Measurements from ENCODE around the gene HS6ST1. TPM values are rescaled to one million over a fixed set of nuclear protein-coding genes. Genes with fewer than 3 reads are reported as not detected.

Gene HS6ST1
- total and polyA plus RNA-seq, 2 donors (not counting 1 experiment from before 2014, with no cell fraction given) = 16.6 to 59.9 TPM

GRCh38 chr2:128325611-128326181 lies 7.0 kb upstream of the HS6ST1 start:
- no peak for TF ChIP-seq CTCF (conservative IDR thresholded peaks at IDR 0.05 in 1 of 2, IDR thresholded peaks at IDR 0.05 in 1 of 2; ENCODE audit: low read depth in 1 of 2, low read length in 2 of 2)
- no peak for TF ChIP-seq EZH2 (IDR thresholded peaks at IDR 0.05; ENCODE audit: low read length, missing control alignments)
- DNase-seq (ENCODE audit: low read depth in 2 of 2) = no peak

GRCh38 chr2:128324897-128325410 lies 6.3 kb upstream of the HS6ST1 start:
- Histone ChIP-seq H4K20me1 (ENCODE audit: control insufficient read depth, extremely low read depth, insufficient read depth, low read length) (no peaks in the 10 kb centered on the region), H3K36me3 (ENCODE audit: control insufficient read depth, insufficient read depth, low read length) (no peaks in the 10 kb centered on the region), H3K27me3 (ENCODE audit: control insufficient read depth, insufficient read depth, low read length) (no peaks in the 10 kb centered on the region), H3K79me2 (ENCODE audit: control insufficient read depth, insufficient read depth, low read length) (no peaks in the 10 kb centered on the region), H3K27ac (ENCODE audit: insufficient read depth, low read length) (no peak overlapping the region), H3K4me2 (ENCODE audit: extremely low read depth, insufficient read depth, low read length) (no peak overlapping the region), H3K9ac (ENCODE audit: insufficient read depth, low read length) (no peak overlapping the region), H3K4me1 (ENCODE audit: control insufficient read depth, extremely low read depth, insufficient read depth, low read length) (peaks cover 5% of the 10 kb centered on the region), H3K9me3 (ENCODE audit: control insufficient read depth, insufficient read depth, low read depth, low read length) (no peaks in the 10 kb centered on the region), H3K4me3 (replicated peaks in 1 of 4; ENCODE audit: control extremely low read depth in 1 of 4, insufficient read depth in 1 of 4, low read depth in 3 of 4, low read length in 4 of 4) (no peak overlapping the region), H2AFZ (ENCODE audit: low read length) (no peak overlapping the region)
- TF ChIP-seq EZH2 (IDR thresholded peaks at IDR 0.05; ENCODE audit: low read length, missing control alignments) (no peak), CTCF (conservative IDR thresholded peaks at IDR 0.05 in 1 of 2, IDR thresholded peaks at IDR 0.05 in 1 of 2; ENCODE audit: low read depth in 1 of 2, low read length in 2 of 2) (no peak)
- DNase-seq (ENCODE audit: low read depth in 2 of 2) = no peak

More at GRCh38 chr2:128325611-128326181, 7.0 kb upstream of the HS6ST1 start:
- H3K27me3 ChIP-seq (ENCODE audit: control insufficient read depth, insufficient read depth, low read length) = no peaks in the 10 kb centered on the region
- H3K4me3 ChIP-seq (replicated peaks in 1 of 4; ENCODE audit: control extremely low read depth in 1 of 4, insufficient read depth in 1 of 4, low read depth in 3 of 4, low read length in 4 of 4) = no peak overlapping the region
- H3K27ac ChIP-seq (ENCODE audit: insufficient read depth, low read length) = no peak overlapping the region
- no peaks in the 10 kb centered on the region for H3K36me3 ChIP-seq (ENCODE audit: control insufficient read depth, insufficient read depth, low read length)
- H3K9me3 ChIP-seq (ENCODE audit: control insufficient read depth, insufficient read depth, low read depth, low read length) = no peaks in the 10 kb centered on the region
- H3K79me2 ChIP-seq (ENCODE audit: control insufficient read depth, insufficient read depth, low read length) = no peaks in the 10 kb centered on the region
- peaks cover 5% of the 10 kb centered on the region for H3K4me1 ChIP-seq (ENCODE audit: control insufficient read depth, extremely low read depth, insufficient read depth, low read length)
- H3K4me2 ChIP-seq (ENCODE audit: extremely low read depth, insufficient read depth, low read length) = no peak overlapping the region
- no peak overlapping the region for H2AFZ ChIP-seq (ENCODE audit: low read length)
- no peaks in the 10 kb centered on the region for H4K20me1 ChIP-seq (ENCODE audit: control insufficient read depth, extremely low read depth, insufficient read depth, low read length)
- H3K9ac ChIP-seq (ENCODE audit: insufficient read depth, low read length) = no peak overlapping the region

DNA sequence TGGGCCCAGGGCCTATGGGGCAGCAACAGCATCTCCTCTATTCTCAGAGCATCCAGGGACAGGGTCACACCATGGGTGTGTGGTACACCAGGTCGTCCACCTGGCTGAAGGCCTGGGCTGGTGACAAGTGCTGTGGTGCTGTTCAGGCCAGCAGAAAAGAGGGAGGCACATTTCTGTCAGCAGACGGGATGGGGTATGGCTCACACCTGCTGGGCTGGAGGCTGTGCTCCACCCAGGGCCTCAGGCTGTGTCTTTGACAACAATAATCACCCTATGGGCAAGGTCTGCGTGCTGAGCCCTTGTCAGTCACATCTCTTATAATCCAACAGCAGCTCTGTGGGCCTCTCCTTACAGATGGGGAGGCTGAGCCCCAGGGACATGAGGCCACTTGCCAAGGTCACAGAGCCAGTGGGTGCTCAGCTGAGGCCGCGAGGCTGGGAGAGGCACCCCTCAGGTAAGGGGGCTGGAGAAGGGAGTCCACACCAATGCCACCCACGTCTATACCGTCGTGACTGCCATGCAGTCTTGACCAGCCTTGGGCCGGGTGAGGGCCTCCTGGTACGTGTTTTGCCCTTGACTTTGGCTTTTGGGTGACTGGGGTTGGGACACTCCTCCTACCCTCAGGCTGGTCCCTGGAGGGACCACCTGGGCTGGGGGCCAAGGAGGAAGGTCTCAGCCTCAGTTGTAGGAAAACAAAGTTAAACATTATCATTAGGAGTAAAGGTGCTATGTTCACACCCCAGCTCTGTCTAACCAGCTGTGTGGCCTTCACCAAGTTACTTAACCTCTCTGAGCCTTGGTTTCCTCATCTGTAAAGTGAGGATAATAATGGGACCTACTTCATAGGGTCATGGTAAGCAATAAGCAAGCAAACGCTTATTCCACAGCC lies 5.6 kb upstream of the HS6ST1 start:
- no peak overlapping the region for H3K4me2 ChIP-seq (ENCODE audit: extremely low read depth, insufficient read depth, low read length)
- no peak overlapping the region for H2AFZ ChIP-seq (ENCODE audit: low read length)
- H3K9me3 ChIP-seq (ENCODE audit: control insufficient read depth, insufficient read depth, low read depth, low read length) = no peaks in the 10 kb centered on the region
- no peaks in the 10 kb centered on the region for H3K27me3 ChIP-seq (ENCODE audit: control insufficient read depth, insufficient read depth, low read length)
- no peak for TF ChIP-seq EZH2 (IDR thresholded peaks at IDR 0.05; ENCODE audit: low read length, missing control alignments)
- TF ChIP-seq CTCF (conservative IDR thresholded peaks at IDR 0.05 in 1 of 2, IDR thresholded peaks at IDR 0.05 in 1 of 2; ENCODE audit: low read depth in 1 of 2, low read length in 2 of 2) = no peak
- H3K27ac ChIP-seq (ENCODE audit: insufficient read depth, low read length) = no peak overlapping the region
- no peaks in the 10 kb centered on the region for H4K20me1 ChIP-seq (ENCODE audit: control insufficient read depth, extremely low read depth, insufficient read depth, low read length)
- H3K4me1 ChIP-seq (ENCODE audit: control insufficient read depth, extremely low read depth, insufficient read depth, low read length) = peaks cover 5% of the 10 kb centered on the region
- H3K4me3 ChIP-seq (replicated peaks in 1 of 4; ENCODE audit: control extremely low read depth in 1 of 4, insufficient read depth in 1 of 4, low read depth in 3 of 4, low read length in 4 of 4) = no peak overlapping the region
- no peaks in the 10 kb centered on the region for H3K36me3 ChIP-seq (ENCODE audit: control insufficient read depth, insufficient read depth, low read length)
- DNase-seq (ENCODE audit: low read depth in 2 of 2) = no peak
- no peak overlapping the region for H3K9ac ChIP-seq (ENCODE audit: insufficient read depth, low read length)
- no peaks in the 10 kb centered on the region for H3K79me2 ChIP-seq (ENCODE audit: control insufficient read depth, insufficient read depth, low read length)
